ENCODE data around the gene PTPRN2. TPM values are rescaled to one million over a fixed set of nuclear protein-coding genes. Genes with fewer than 3 reads are reported as not detected.
A peak's percentile ranks its signal among the peaks of the same experiment; 100 is the strongest.
"Not testable (repeated sequence)": the region's sequence is repeated elsewhere in the genome, so short reads cannot be mapped to it uniquely, and the experiment has no call there.

PTPRN2 gene
- polyA plus RNA-seq, 4 donors: 7.2 to 9.2 (median 7.5) TPM

- no peak for DNase-seq (ENCODE audit: low read depth in 4 of 4, low spot score in 3 of 4)
Observed at GRCh38 chr7:158475036-158475678, 112.5 kb downstream of the PTPRN2 start.

- no peak for DNase-seq (ENCODE audit: low read depth in 4 of 4, low spot score in 3 of 4)
Observed at GRCh38 chr7:158474488-158474887, 113.1 kb downstream of the PTPRN2 start.

- no peak for DNase-seq (ENCODE audit: low read depth in 4 of 4, low spot score in 3 of 4)
Observed at GRCh38 chr7:158473946-158474345, 113.7 kb downstream of the PTPRN2 start.

- DNase-seq (ENCODE audit: low read depth in 4 of 4, low spot score in 3 of 4): peak; percentile 24 to 46 (median 39)
Observed at GRCh38 chr7:158473221-158473620, 114.4 kb downstream of the PTPRN2 start.

- DNase-seq (ENCODE audit: low read depth in 4 of 4, low spot score in 3 of 4): no peak
Observed at GRCh38 chr7:158472596-158472995, 115.0 kb downstream of the PTPRN2 start.

- no peak for DNase-seq (ENCODE audit: low read depth in 4 of 4, low spot score in 3 of 4)
Observed at GRCh38 chr7:158471716-158472115, 115.9 kb downstream of the PTPRN2 start.

GRCh38 chr7:158470336-158470735, 117.3 kb downstream of the PTPRN2 start:
- no peak for DNase-seq (ENCODE audit: low read depth in 4 of 4, low spot score in 3 of 4)

- DNase-seq (ENCODE audit: low read depth in 4 of 4, low spot score in 3 of 4): no peak
Observed at GRCh38 chr7:158469396-158470051, 118.1 kb downstream of the PTPRN2 start.

GRCh38 chr7:158468700-158469296, 118.8 kb downstream of the PTPRN2 start:
- no peak for DNase-seq (ENCODE audit: low read depth in 4 of 4, low spot score in 3 of 4)

GRCh38 chr7:158468181-158468580, 119.4 kb downstream of the PTPRN2 start:
- no peak for DNase-seq (ENCODE audit: low read depth in 4 of 4, low spot score in 3 of 4)

GRCh38 chr7:158467562-158467961, 120.1 kb downstream of the PTPRN2 start:
- no peak for DNase-seq (ENCODE audit: low read depth in 4 of 4, low spot score in 3 of 4)

GRCh38 chr7:158463317-158463716, 124.3 kb downstream of the PTPRN2 start:
- DNase-seq (ENCODE audit: low read depth in 4 of 4, low spot score in 3 of 4): no peak

- no peak for DNase-seq (ENCODE audit: low read depth in 4 of 4, low spot score in 3 of 4)
Observed at GRCh38 chr7:158461824-158462223, 125.8 kb downstream of the PTPRN2 start.

- no peak for DNase-seq (ENCODE audit: low read depth in 4 of 4, low spot score in 3 of 4)
Observed at GRCh38 chr7:158460665-158461064, 127.0 kb downstream of the PTPRN2 start.

- DNase-seq (ENCODE audit: low read depth in 4 of 4, low spot score in 3 of 4): no peak
Observed at GRCh38 chr7:158458716-158459282, 128.8 kb downstream of the PTPRN2 start.

- no peak for DNase-seq (ENCODE audit: low read depth in 4 of 4, low spot score in 3 of 4)
Observed at GRCh38 chr7:158458096-158458495, 129.5 kb downstream of the PTPRN2 start.

GRCh38 chr7:158457586-158457985, 130.0 kb downstream of the PTPRN2 start:
- DNase-seq (ENCODE audit: low read depth in 4 of 4, low spot score in 3 of 4): not testable (repeated sequence)

- no peak for DNase-seq (ENCODE audit: low read depth in 4 of 4, low spot score in 3 of 4)
Observed at GRCh38 chr7:158454631-158455030, 133.0 kb downstream of the PTPRN2 start.

GRCh38 chr7:158453663-158454062, 134.0 kb downstream of the PTPRN2 start:
- DNase-seq (ENCODE audit: low read depth in 4 of 4, low spot score in 3 of 4): no peak

GRCh38 chr7:158452331-158452730, 135.3 kb downstream of the PTPRN2 start:
- DNase-seq (ENCODE audit: low read depth in 4 of 4, low spot score in 3 of 4): no peak

GRCh38 chr7:158450476-158451124, 137.0 kb downstream of the PTPRN2 start:
- no peak for DNase-seq (ENCODE audit: low read depth in 4 of 4, low spot score in 3 of 4)

Measured in left renal pelvis (tissue), 4 donors.